ENCODE data around the gene BCORL1.

BCORL1 gene

GRCh38 chrX:129984111-129984958 is 1.9 kb downstream of the BCORL1 start:
- no peak for TF ChIP-seq CTCF (conservative IDR thresholded peaks at IDR 0.05; ENCODE audit: control insufficient read depth, insufficient read depth, low read depth, low read length)
- DNase-seq (ENCODE audit: low read depth), result no peak
- H3K4me3 ChIP-seq (ENCODE audit: control insufficient read depth, low read depth, low read length), result peak overlapping the region; percentile 52

- H3K4me3 ChIP-seq (ENCODE audit: control insufficient read depth, low read depth, low read length), result no peak overlapping the region
- DNase-seq (ENCODE audit: low read depth), result no peak
- no peak for TF ChIP-seq CTCF (conservative IDR thresholded peaks at IDR 0.05; ENCODE audit: control insufficient read depth, insufficient read depth, low read depth, low read length)
Measured at GRCh38 chrX:129987871-129988270, 5.4 kb downstream of the BCORL1 start.

GRCh38 chrX:129992181-129992580 is 9.7 kb downstream of the BCORL1 start:
- no peak overlapping the region for H3K4me3 ChIP-seq (ENCODE audit: control insufficient read depth, low read depth, low read length)
- no peak for DNase-seq (ENCODE audit: low read depth)
- no peak for TF ChIP-seq CTCF (conservative IDR thresholded peaks at IDR 0.05; ENCODE audit: control insufficient read depth, insufficient read depth, low read depth, low read length)

- H3K4me3 ChIP-seq (ENCODE audit: control insufficient read depth, low read depth, low read length), result no peak overlapping the region
- no peak for TF ChIP-seq CTCF (conservative IDR thresholded peaks at IDR 0.05; ENCODE audit: control insufficient read depth, insufficient read depth, low read depth, low read length)
- peak; percentile 80 for DNase-seq (ENCODE audit: low read depth)
Measured at GRCh38 chrX:129996120-129996519, 13.7 kb downstream of the BCORL1 start.

GRCh38 chrX:129997086-129997485 is 14.7 kb downstream of the BCORL1 start:
- no peak for TF ChIP-seq CTCF (conservative IDR thresholded peaks at IDR 0.05; ENCODE audit: control insufficient read depth, insufficient read depth, low read depth, low read length)
- H3K4me3 ChIP-seq (ENCODE audit: control insufficient read depth, low read depth, low read length), result no peak overlapping the region
- DNase-seq (ENCODE audit: low read depth), result no peak

GRCh38 chrX:129998021-129998420 is 15.6 kb downstream of the BCORL1 start:
- DNase-seq (ENCODE audit: low read depth), result no peak
- no peak for TF ChIP-seq CTCF (conservative IDR thresholded peaks at IDR 0.05; ENCODE audit: control insufficient read depth, insufficient read depth, low read depth, low read length)
- no peak overlapping the region for H3K4me3 ChIP-seq (ENCODE audit: control insufficient read depth, low read depth, low read length)
